Spleen (tissue), 11 donors: Measurements from ENCODE around the gene SERPINC1. TPM values are rescaled to one million over a fixed set of nuclear protein-coding genes. Genes with fewer than 3 reads are reported as not detected.

Experiments used
- DNase-seq: peaks from one replicate; pipeline ENCODE4 v3.0.0-alpha.2; 2020
- H3K27ac ChIP-seq, 8 donors: fragments of 200-600 bp; sonication (generic) in 7 of 8; 1 replicate in 4 of 8; 2 replicates in 4 of 8; pipeline versions ENCODE4 v1.5.0 to v1.8.0; 2016 to 2021; ENCODE audit warnings: inconsistent platforms in 4 of 8, mild to moderate bottlenecking in 4 of 8, moderate library complexity in 1 of 8
- H3K27me3 ChIP-seq, 7 donors: fragments of 200-600 bp; sonication (generic) in 6 of 7; replicated peaks in 1 of 7; 1 replicate in 4 of 7; 2 replicates in 3 of 7; pipeline versions ENCODE4 v1.5.0 to v1.8.0; 2016 to 2021; ENCODE audit warnings: inconsistent platforms in 3 of 7, mild to moderate bottlenecking in 1 of 7
- H3K36me3 ChIP-seq, 6 donors: fragments of 200-600 bp; sonication (generic) in 5 of 6; 1 replicate in 4 of 6; 2 replicates in 2 of 6; pipeline versions ENCODE4 v1.5.0 to v1.8.0; 2016 to 2021; ENCODE audit warnings: inconsistent platforms in 2 of 6
- H3K4me1 ChIP-seq, 6 donors: fragments of 200-600 bp; sonication (generic) in 5 of 6; 1 replicate in 3 of 6; 2 replicates in 3 of 6; pipeline versions ENCODE4 v1.5.0 to v1.8.0; 2016 to 2021; ENCODE audit warnings: inconsistent platforms in 3 of 6
- H3K4me3 ChIP-seq, 8 donors: fragments of 200-600 bp; sonication (generic) in 7 of 8; 1 replicate in 4 of 8; 2 replicates in 4 of 8; pipeline versions ENCODE4 v1.5.0 to v1.8.0; 2016 to 2021; ENCODE audit warnings: inconsistent platforms in 4 of 8, mild to moderate bottlenecking in 4 of 8, moderate library complexity in 2 of 8
- H3K9me3 ChIP-seq, 8 donors: fragments of 200-600 bp; sonication (generic) in 7 of 8; 1 replicate in 4 of 8; 2 replicates in 4 of 8; pipeline versions ENCODE4 v1.5.0 to v1.8.0; 2016 to 2021; ENCODE audit warnings: inconsistent platforms in 4 of 8
- POLR2A ChIP-seq, 3 donors: fragments of 450-650 bp; IDR thresholded peaks; one replicate each; pipeline ENCODE4 v1.5.1; 2017; ENCODE audit warnings: antibody characterized with exemption in 3 of 3, mild to moderate bottlenecking in 1 of 3
- POLR2AphosphoS5 ChIP-seq, 3 donors: sonication (generic); formaldehyde crosslinking; IDR thresholded peaks; one replicate each; pipeline ENCODE4 v1.5.1; 2017; ENCODE audit warnings: antibody characterized with exemption in 3 of 3
- WGBS, 5 donors: extraction: QIAGEN DNeasy Blood & Tissue Kit in 3 of 5; methylation state at CpG; one replicate each; pipeline versions ENCODE4 v1.1.5 to v1.1.7; 2013 to 2018; 5-methylcytosine and 5-hydroxymethylcytosine counted together
- intact Hi-C: fragments of 100-400 bp; cut with DNase I; formaldehyde crosslinking; loops from one replicate; pipeline ENCODE4 v1.15.0; 2023; ENCODE audit warnings: low total_unique reads
- polyA plus RNA-seq, 3 donors: library from polyadenylated mRNA; stranded (reverse); fragments of 200-250 nt; gene quantifications; one replicate each; pipeline ENCODE4 v1.2.1, GENCODE V29; 2013
- small RNA-seq, 4 donors: library from RNA; depleted of rRNA; stranded (forward); fragments of <200 nt; gene quantifications; one replicate each; pipeline ENCODE3, GENCODE V24; 2016
- total RNA-seq, 7 donors: library from RNA; depleted of rRNA in 3 of 7; stranded (reverse); fragments of >200 nt in 3 of 7; fragmentation: NEBNext Ultra II Directional in 4 of 7; extraction: Animal tissue kit (Norgen Biotek cat#: 25700) in 4 of 7; gene quantifications; one replicate each; pipeline versions ENCODE4 v1.1.0 to v1.2.1, GENCODE V29; 2016 to 2021
- TF ChIP-seq, protein P1 (sequence below), 11 experiments: fragments of 200-600 bp in 7 of 11; fragments of 450-650 bp in 4 of 11; sonication (generic) in 4 of 11; IDR thresholded peaks in 8 of 11; conservative IDR thresholded peaks in 3 of 11; 1 replicate in 7 of 11; 2 replicates in 4 of 11; pipeline versions ENCODE4 v1.4.0 to v1.8.0; 2016 to 2021; ENCODE audit warnings: antibody characterized with exemption in 11 of 11, inconsistent platforms in 4 of 11, mild to moderate bottlenecking in 1 of 11
- donor health status: healthy with polysubstance abuse.
- donor health status: DM: no; HTN: no; CAD: no; lungs with moderate emphysema.
- donor health status: DM: no; HTN: no; CAD: no.
- donor health status: Bipolar disorder and iron deficiency.
- donor health status: healthy.
- donor health status: DM: no; HTN: no; CAD: no.
- donor health status: DM: yes; HTN: yes; CAD: no.

SERPINC1 gene
- total and polyA plus RNA-seq, 10 donors: 0.10 to 0.49 (median 0.17) TPM; not detected in 6

DNA sequence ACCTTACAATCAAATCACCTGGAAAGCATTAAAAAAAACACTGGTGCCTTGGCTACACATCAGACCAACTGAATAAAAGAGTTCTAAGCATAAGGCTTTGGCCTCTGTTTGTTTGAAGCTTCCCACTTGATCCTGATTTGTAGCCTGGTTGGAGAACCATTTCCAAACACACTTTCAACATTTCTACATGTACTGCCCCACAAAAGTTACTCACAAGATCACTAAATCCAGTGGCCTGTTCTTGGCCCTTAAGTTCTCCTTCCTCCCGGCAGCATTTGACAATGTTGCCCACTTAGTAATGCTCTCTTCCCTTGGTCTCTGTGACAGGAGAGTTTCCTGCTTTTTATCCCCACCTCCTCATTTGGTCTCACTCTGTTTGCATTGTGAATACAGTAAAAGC lies 61.1 kb downstream of the SERPINC1 start:
- no peaks in the 10 kb centered on the region for H3K9me3 ChIP-seq
- no peak for DNase-seq
- peaks cover 0 to 100% (median 69%) of the 10 kb centered on the region in 6 donors for H3K36me3 ChIP-seq
- H3K27ac ChIP-seq: no peak overlapping the region
- intact Hi-C loops: no loop called here
- no peak for TF ChIP-seq POLR2A (IDR thresholded peaks at IDR 0.05)
- TF ChIP-seq POLR2AphosphoS5 (IDR thresholded peaks at IDR 0.05): no peak
- TF ChIP-seq, protein P1, sequence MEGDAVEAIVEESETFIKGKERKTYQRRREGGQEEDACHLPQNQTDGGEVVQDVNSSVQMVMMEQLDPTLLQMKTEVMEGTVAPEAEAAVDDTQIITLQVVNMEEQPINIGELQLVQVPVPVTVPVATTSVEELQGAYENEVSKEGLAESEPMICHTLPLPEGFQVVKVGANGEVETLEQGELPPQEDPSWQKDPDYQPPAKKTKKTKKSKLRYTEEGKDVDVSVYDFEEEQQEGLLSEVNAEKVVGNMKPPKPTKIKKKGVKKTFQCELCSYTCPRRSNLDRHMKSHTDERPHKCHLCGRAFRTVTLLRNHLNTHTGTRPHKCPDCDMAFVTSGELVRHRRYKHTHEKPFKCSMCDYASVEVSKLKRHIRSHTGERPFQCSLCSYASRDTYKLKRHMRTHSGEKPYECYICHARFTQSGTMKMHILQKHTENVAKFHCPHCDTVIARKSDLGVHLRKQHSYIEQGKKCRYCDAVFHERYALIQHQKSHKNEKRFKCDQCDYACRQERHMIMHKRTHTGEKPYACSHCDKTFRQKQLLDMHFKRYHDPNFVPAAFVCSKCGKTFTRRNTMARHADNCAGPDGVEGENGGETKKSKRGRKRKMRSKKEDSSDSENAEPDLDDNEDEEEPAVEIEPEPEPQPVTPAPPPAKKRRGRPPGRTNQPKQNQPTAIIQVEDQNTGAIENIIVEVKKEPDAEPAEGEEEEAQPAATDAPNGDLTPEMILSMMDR (IDR thresholded peaks at IDR 0.05 in 8 of 11, conservative IDR thresholded peaks at IDR 0.05 in 3 of 11): no peak
- peaks cover 0 to 7% (median 0%) of the 10 kb centered on the region in 6 donors for H3K4me1 ChIP-seq
- H3K4me3 ChIP-seq: no peak overlapping the region
- WGBS, 5 donors: 79 to 100% (median 82%) methylated on average over 1 of the region's 1 CpG
- H3K27me3 ChIP-seq: no peaks in the 10 kb centered on the region

Small RNA genes within 50 kb of the gene (small RNA-seq; reads per million reads assigned to genes)
- gene RNA5SP67: 0.07 to 0.29 (median 0.18) reads per million in 4 donors

Other genes with a start within 250 kb of the SERPINC1 start
- 1 to 10 TPM in 3 of 7 donors, under 1 TPM in 3, not detected in 1; 0.67 to 1.1 (median 0.92) TPM for gene ANKRD45, start 247.5 kb downstream of the SERPINC1 start, total RNA-seq
- gene ANKRD45, start 247.5 kb downstream of the SERPINC1 start, polyA plus RNA-seq: under 1 TPM; 0.13 to 0.30 (median 0.19) TPM
- gene KLHL20, start 202.3 kb downstream of the SERPINC1 start, total RNA-seq: 10 to 100 TPM; 25.4 to 36.3 (median 29.2) TPM
- 1 to 10 TPM; 4.1 to 9.0 (median 5.6) TPM for gene KLHL20, start 202.3 kb downstream of the SERPINC1 start, polyA plus RNA-seq
- 10 to 100 TPM; 12.6 to 23.3 (median 18.2) TPM for gene DARS2, start 92.7 kb downstream of the SERPINC1 start, total RNA-seq
- 1 to 10 TPM; 4.7 to 7.3 (median 6.8) TPM for gene DARS2, start 92.7 kb downstream of the SERPINC1 start, polyA plus RNA-seq
- 10 to 100 TPM in 2 of 7 donors, 1 to 10 TPM in 5; 4.7 to 22.2 (median 7.9) TPM for gene CENPL, start 92.4 kb downstream of the SERPINC1 start, total RNA-seq
- 1 to 10 TPM; 2.4 to 5.7 (median 3.8) TPM for gene CENPL, start 92.4 kb downstream of the SERPINC1 start, polyA plus RNA-seq
- 100 to 1,000 TPM; 287 to 382 (median 327) TPM for gene GAS5, start 49.3 kb downstream of the SERPINC1 start, total RNA-seq
- gene GAS5, start 49.3 kb downstream of the SERPINC1 start, polyA plus RNA-seq: 1,000 to 10,000 TPM in 2 of 3 donors, 100 to 1,000 TPM in 1; 665 to 1,371 (median 1,326) TPM
- gene ZBTB37, start 48.9 kb downstream of the SERPINC1 start, total RNA-seq: 10 to 100 TPM; 16.4 to 29.8 (median 23.4) TPM
- gene ZBTB37, start 48.9 kb downstream of the SERPINC1 start, polyA plus RNA-seq: 1 to 10 TPM; 1.1 to 2.0 (median 1.3) TPM
- 10 to 100 TPM; 48.9 to 64.2 (median 54.6) TPM for gene RC3H1, start 105.0 kb upstream of the SERPINC1 start, total RNA-seq
- 1 to 10 TPM; 3.9 to 6.3 (median 4.8) TPM for gene RC3H1, start 105.0 kb upstream of the SERPINC1 start, polyA plus RNA-seq
- 100 to 1,000 TPM in 2 of 7 donors, 10 to 100 TPM in 5; 66.2 to 125 (median 78.4) TPM for gene RABGAP1L, start 242.2 kb upstream of the SERPINC1 start, total RNA-seq
- gene RABGAP1L, start 242.2 kb upstream of the SERPINC1 start, polyA plus RNA-seq: 10 to 100 TPM; 30.3 to 31.1 (median 31.0) TPM